Mucosa of rectum (tissue), 2 donors: ENCODE data around the gene RPS25.
"Not testable (repeated sequence)": the region's sequence is repeated elsewhere in the genome, so short reads cannot be mapped to it uniquely, and the experiment has no call there.

ENCODE experiments used
- H3K27ac ChIP-seq, 2 donors: one replicate each; pipeline ENCODE4 v1.7.0; 2013; ENCODE audit warnings: inconsistent platforms in 2 of 2, low read depth in 2 of 2, low read length in 2 of 2
- H3K27me3 ChIP-seq, 2 donors: one replicate each; pipeline ENCODE4 v1.7.0; 2013; ENCODE audit warnings: low read length in 2 of 2; ENCODE audit not compliant: control insufficient read depth in 2 of 2, insufficient read depth in 2 of 2
- H3K36me3 ChIP-seq, 2 donors: one replicate each; pipeline ENCODE4 v1.7.0; 2013; ENCODE audit warnings: low read length in 2 of 2; ENCODE audit not compliant: control insufficient read depth in 2 of 2, insufficient read depth in 2 of 2
- H3K4me1 ChIP-seq, 2 donors: one replicate each; pipeline ENCODE4 v1.7.0; 2013; ENCODE audit warnings: low read length in 2 of 2, mild to moderate bottlenecking in 1 of 2; ENCODE audit not compliant: control insufficient read depth in 2 of 2, insufficient read depth in 2 of 2
- H3K4me3 ChIP-seq, 2 donors: one replicate each; pipeline ENCODE4 v1.7.0; 2013; ENCODE audit warnings: low read length in 2 of 2
- H3K9ac ChIP-seq, 2 donors: one replicate each; pipeline ENCODE4 v1.7.0; 2013; ENCODE audit warnings: low read length in 2 of 2, low read depth in 1 of 2, mild to moderate bottlenecking in 1 of 2
- H3K9me3 ChIP-seq, 2 donors: one replicate each; pipeline ENCODE4 v1.7.0; 2013; ENCODE audit warnings: low read length in 2 of 2; ENCODE audit not compliant: control insufficient read depth in 2 of 2
- donor health status: healthy.
- donor health status: Normal muscosa, but diverticular disease.

The RPS25 gene

GRCh38 chr11:118997627-118998387, 20.3 kb downstream of the RPS25 start, which contains the start of gene CENATAC:
CENATAC (plus strand) TSS chr11:118998138; CDS start chr11:118998198, 60 bp downstream.
- Histone ChIP-seq H3K4me3 (peak within 1 kb of the TSS; percentile 68 to 100), H3K9me3 (no peaks in the 10 kb centered on the region), H3K4me1 (peaks cover 17 to 18% of the 10 kb centered on the region in 2 donors), H3K9ac (peak within 1 kb of the TSS; percentile 74 to 89), H3K27ac (peak within 1 kb of the TSS; percentile 35 to 69), H3K36me3 (peaks cover 0 to 10% of the 10 kb centered on the region in 2 donors), H3K27me3 (no peaks in the 10 kb centered on the region)

GRCh38 chr11:118996926-118997626, 21.1 kb downstream of the RPS25 start:
- Histone ChIP-seq H3K4me3 (peak overlapping the region; percentile 68 to 100), H3K36me3 (peaks cover 0 to 7% of the 10 kb centered on the region in 2 donors), H3K9ac (peak overlapping the region; percentile 72 to 89), H3K27ac (peak overlapping the region in 1 of 2 donors; percentile 69), H3K27me3 (no peaks in the 10 kb centered on the region), H3K4me1 (peaks cover 17 to 18% of the 10 kb centered on the region in 2 donors), H3K9me3 (no peaks in the 10 kb centered on the region)

DNA sequence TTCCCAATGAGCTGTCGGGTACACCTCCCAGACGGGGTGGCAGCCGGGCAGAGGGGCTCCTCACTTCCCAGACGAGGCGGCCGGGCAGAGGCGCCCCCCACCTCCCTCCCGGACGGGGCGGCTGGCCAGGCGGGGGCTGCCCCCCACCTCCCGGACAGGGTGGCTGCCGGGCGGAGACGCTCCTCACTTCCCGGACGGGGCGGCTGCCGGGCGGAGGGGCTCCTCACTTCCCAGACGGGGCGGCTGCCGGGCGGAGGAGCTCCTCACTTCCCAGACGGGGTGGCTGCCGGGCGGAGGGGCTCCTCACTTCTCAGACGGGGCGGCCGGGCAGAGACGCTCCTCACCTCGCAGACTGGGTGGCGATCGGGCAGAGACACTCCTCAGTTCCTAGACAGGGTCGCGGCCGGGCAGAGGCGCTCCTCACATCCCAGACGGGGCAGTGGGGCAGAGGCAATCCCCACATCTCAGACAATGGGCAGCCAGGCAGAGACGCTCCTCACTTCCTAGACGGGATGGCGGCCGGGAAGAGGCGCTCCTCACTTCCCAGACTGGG, 26.6 kb downstream of the RPS25 start:
- not testable (repeated sequence) for H3K4me1 ChIP-seq, H3K9ac ChIP-seq, H3K27ac ChIP-seq, H3K9me3 ChIP-seq, H3K36me3 ChIP-seq, H3K27me3 ChIP-seq, H3K4me3 ChIP-seq

- no peaks in the 10 kb centered on the region for H3K27me3 ChIP-seq
- no peaks in the 10 kb centered on the region for H3K9me3 ChIP-seq
- no peak overlapping the region for H3K9ac ChIP-seq
- no peak overlapping the region for H3K27ac ChIP-seq
- no peaks in the 10 kb centered on the region for H3K36me3 ChIP-seq
- no peak overlapping the region for H3K4me3 ChIP-seq
- no peaks in the 10 kb centered on the region for H3K4me1 ChIP-seq
Measured at GRCh38 chr11:118988280-118988679, 29.9 kb downstream of the RPS25 start.

DNA sequence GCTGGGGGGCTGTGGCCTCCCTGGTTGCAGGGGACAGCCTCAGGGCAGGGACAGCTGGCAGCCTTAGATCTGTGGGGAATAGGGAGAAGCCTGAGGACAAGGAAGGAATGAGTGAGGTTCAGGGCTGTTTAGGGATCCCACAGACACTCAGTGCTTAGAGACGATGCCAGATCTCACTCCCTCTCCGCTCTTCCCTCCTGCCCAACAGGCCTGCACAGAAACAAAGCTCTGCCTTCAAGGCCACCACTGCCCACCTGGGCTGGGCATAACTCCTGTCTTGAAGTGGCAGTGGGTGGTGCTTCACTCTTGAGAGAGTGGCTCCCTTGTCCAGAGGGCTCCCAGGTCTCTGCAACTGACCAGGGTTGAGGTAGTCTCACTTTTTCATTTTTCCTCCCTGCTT, 33.3 kb downstream of the RPS25 start:
- H3K36me3 ChIP-seq: no peaks in the 10 kb centered on the region
- H3K27ac ChIP-seq: no peak overlapping the region
- no peak overlapping the region for H3K9ac ChIP-seq
- no peaks in the 10 kb centered on the region for H3K4me1 ChIP-seq
- H3K27me3 ChIP-seq: no peaks in the 10 kb centered on the region
- H3K4me3 ChIP-seq: no peak overlapping the region
- no peaks in the 10 kb centered on the region for H3K9me3 ChIP-seq

DNA sequence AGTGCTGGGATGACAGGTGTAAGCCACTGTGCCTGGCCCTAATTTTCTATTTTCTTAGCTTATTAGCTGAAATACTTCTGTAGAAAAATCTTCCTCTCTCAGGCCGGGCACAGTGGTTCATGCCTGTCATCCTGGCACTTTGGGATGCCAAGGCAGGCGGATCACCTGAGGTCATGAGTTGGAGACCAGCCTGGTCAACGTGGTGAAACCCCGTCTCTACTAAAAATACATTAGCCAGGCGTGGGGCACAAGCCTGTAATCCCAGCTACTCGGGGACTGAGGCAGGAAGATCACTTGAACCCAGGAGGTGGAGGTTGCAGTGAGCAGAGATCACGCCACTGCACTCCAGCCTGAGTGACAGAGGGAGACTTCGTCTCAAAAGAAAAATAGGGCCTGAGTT, 33.8 kb downstream of the RPS25 start:
- H3K9ac ChIP-seq, H3K9me3 ChIP-seq, H3K4me3 ChIP-seq, H3K27ac ChIP-seq, H3K4me1 ChIP-seq, H3K36me3 ChIP-seq, H3K27me3 ChIP-seq: not testable (repeated sequence)

DNA sequence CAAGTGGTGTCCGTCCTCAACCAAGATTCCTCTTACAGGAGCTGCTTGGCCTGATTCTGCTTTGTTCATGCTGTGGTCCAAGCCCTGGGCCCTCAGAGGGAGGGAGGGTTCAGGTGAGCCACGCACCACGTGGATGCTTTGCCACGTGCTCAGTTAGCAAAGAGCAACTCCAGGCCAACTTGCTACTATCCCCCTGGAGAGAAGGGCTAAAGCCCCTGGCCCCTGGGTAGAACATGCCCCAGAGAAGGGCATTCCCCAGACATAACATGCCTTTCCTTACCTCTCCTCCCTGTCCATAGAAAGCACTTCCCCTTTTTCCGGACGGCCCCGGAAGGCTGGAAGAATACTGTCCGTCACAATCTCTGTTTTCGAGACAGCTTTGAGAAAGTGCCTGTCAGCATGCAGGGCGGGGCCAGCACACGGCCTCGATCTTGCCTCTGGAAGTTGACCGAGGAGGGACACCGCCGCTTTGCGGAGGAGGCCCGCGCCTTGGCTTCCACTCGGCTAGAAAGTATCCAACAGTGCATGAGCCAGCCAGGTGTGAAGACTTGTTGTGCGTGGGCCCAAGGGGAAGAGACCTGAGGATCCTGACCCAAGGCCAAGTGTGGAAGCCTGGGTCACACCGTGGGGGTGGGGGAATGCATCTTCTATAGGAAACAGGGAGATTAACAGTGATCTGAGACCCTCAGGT, 37.8 kb downstream of the RPS25 start:
- Histone ChIP-seq H3K4me1 (no peaks in the 10 kb centered on the region), H3K4me3 (peak overlapping the region in 1 of 2 donors; percentile 31), H3K9me3 (no peaks in the 10 kb centered on the region), H3K9ac (peak overlapping the region in 1 of 2 donors; percentile 3), H3K27me3 (no peaks in the 10 kb centered on the region), H3K36me3 (no peaks in the 10 kb centered on the region), H3K27ac (no peak overlapping the region)

GRCh38 chr11:118979434-118979833, 38.7 kb downstream of the RPS25 start:
- Histone ChIP-seq H3K27me3 (no peaks in the 10 kb centered on the region), H3K27ac (no peak overlapping the region), H3K4me1 (no peaks in the 10 kb centered on the region), H3K36me3 (no peaks in the 10 kb centered on the region), H3K9me3 (no peaks in the 10 kb centered on the region), H3K9ac (no peak overlapping the region), H3K4me3 (no peak overlapping the region)

GRCh38 chr11:118975771-118976709, 42.1 kb downstream of the RPS25 start:
- Histone ChIP-seq H3K9ac (no peak overlapping the region), H3K36me3 (no peaks in the 10 kb centered on the region), H3K9me3 (no peaks in the 10 kb centered on the region), H3K4me1 (no peaks in the 10 kb centered on the region), H3K27me3 (no peaks in the 10 kb centered on the region), H3K4me3 (no peak overlapping the region), H3K27ac (no peak overlapping the region)
